HepG2 (cell line): ENCODE measurements around the gene PCBP2. TPM values are rescaled to one million over a fixed set of nuclear protein-coding genes. Genes with fewer than 3 reads are reported as not detected.

ENCODE experiments used
- CBX2 ChIP-seq, 2 experiments: fragments of 200-600 bp in 1 of 2; sonication (generic); formaldehyde crosslinking in 1 of 2; IDR thresholded peaks; 2 replicates each; pipeline versions ENCODE4 v1.7.0 to v1.8.1; 2018 to 2022; ENCODE audit warnings: low read depth in 2 of 2, low read length in 1 of 2, mild to moderate bottlenecking in 1 of 2, missing genetic modification reagents in 1 of 2
- FOXK1 ChIP-seq: sonication (generic); formaldehyde crosslinking; IDR thresholded peaks from 2 replicates; pipeline ENCODE4 v1.4.0; 2020; ENCODE audit warnings: low read depth, missing genetic modification reagents, borderline replicate concordance
- KLF6 ChIP-seq: IDR thresholded peaks from 2 replicates; pipeline ENCODE4 v1.8.0; 2016; ENCODE audit warnings: missing biosample characterization, missing genetic modification reagents
- TGIF2 ChIP-seq: IDR thresholded peaks from 2 replicates; pipeline ENCODE4 v1.6.1; 2016; ENCODE audit warnings: control low read depth, missing compliant biosample characterization
- ZBTB25 ChIP-seq: IDR thresholded peaks from 2 replicates; pipeline ENCODE4 v1.6.1; 2018; ENCODE audit warnings: missing genetic modification reagents
- ZBTB7A ChIP-seq: sonication (generic); formaldehyde crosslinking; IDR thresholded peaks from 2 replicates; pipeline ENCODE4 v1.8.0; 2022; ENCODE audit warnings: mild to moderate bottlenecking, missing genetic modification reagents
- ZNF34 ChIP-seq: sonication (generic); formaldehyde crosslinking; IDR thresholded peaks from 2 replicates; pipeline ENCODE4 v1.4.0; 2020; ENCODE audit warnings: mild to moderate bottlenecking, missing genetic modification reagents, borderline replicate concordance
- ZNF430 ChIP-seq: sonication (generic); formaldehyde crosslinking; IDR thresholded peaks from 2 replicates; pipeline ENCODE4 v1.9.0; 2021; ENCODE audit warnings: mild to moderate bottlenecking, missing genetic modification reagents
- ZNF766 ChIP-seq: sonication (generic); formaldehyde crosslinking; IDR thresholded peaks from 2 replicates; pipeline ENCODE4 v1.5.0; 2020; ENCODE audit warnings: missing genetic modification reagents, borderline replicate concordance
- ZNF878 ChIP-seq: sonication (generic); formaldehyde crosslinking; IDR thresholded peaks from 2 replicates; pipeline ENCODE4 v1.8.1; 2023; ENCODE audit warnings: mild to moderate bottlenecking, missing genetic modification reagents, moderate library complexity
- polyA plus RNA-seq, 8 experiments: library from polyadenylated mRNA; depleted of rRNA in 3 of 8; stranded (reverse) in 7 of 8; unstranded in 1 of 8; fragments of >200 nt; fragmentation: Illumina TruSeq in 4 of 8; extraction: Trizol in 4 of 8; gene quantifications; 2 replicates each; pipeline versions ENCODE4 v1.2.1 to v1.2.3, GENCODE V29; 2011 to 2016; ENCODE audit warnings: low read depth in 4 of 8, missing spikeins in 1 of 8, mixed read lengths in 1 of 8; ENCODE audit not compliant: insufficient read depth in 1 of 8
- total RNA-seq, 5 experiments: library from RNA; depleted of rRNA; stranded (reverse); fragments of >200 nt; fragmentation: Illumina TruSeq; extraction: Trizol; gene quantifications; 2 replicates each; pipeline ENCODE4 v1.2.3, GENCODE V29; 2016; ENCODE audit warnings: low read depth in 1 of 5
- TF ChIP-seq, protein P1 (sequence below): sonication (generic); formaldehyde crosslinking; IDR thresholded peaks from 2 replicates; pipeline ENCODE4 v1.8.0; 2022; ENCODE audit warnings: low read depth, missing genetic modification reagents
- TF ChIP-seq, protein P2 (sequence below), 2 experiments: sonication (generic) in 1 of 2; formaldehyde crosslinking in 1 of 2; IDR thresholded peaks; 2 replicates each; pipeline versions ENCODE4 v1.4.0 to v1.6.1; 2018 to 2020; ENCODE audit warnings: missing genetic modification reagents in 2 of 2, borderline replicate concordance in 1 of 2, low read depth in 1 of 2, mild to moderate bottlenecking in 1 of 2, missing biosample characterization in 1 of 2
- TF ChIP-seq, protein P3 (sequence below): sonication (generic); formaldehyde crosslinking; IDR thresholded peaks from 2 replicates; pipeline ENCODE4 v1.9.0; 2021; ENCODE audit warnings: mild to moderate bottlenecking, missing genetic modification reagents

The PCBP2 gene
- total and polyA plus RNA-seq, 2 of the 13 experiments (the other 11 are each of a cell fraction or from before 2014, with no cell fraction given): 154 to 345 TPM

- TF ChIP-seq, protein P1, sequence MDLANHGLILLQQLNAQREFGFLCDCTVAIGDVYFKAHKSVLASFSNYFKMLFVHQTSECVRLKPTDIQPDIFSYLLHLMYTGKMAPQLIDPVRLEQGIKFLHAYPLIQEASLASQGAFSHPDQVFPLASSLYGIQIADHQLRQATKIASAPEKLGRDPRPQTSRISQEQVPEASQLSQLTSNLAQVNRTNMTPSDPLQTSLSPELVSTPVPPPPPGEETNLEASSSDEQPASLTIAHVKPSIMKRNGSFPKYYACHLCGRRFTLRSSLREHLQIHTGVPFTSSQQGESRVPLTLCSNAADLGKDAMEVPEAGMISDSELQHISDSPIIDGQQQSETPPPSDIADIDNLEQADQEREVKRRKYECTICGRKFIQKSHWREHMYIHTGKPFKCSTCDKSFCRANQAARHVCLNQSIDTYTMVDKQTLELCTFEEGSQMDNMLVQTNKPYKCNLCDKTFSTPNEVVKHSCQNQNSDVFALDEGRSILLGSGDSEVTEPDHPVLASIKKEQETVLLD (CRISPR knock-in tag): peak; percentile 85
- TF ChIP-seq ZNF766 (CRISPR knock-in tag) (no peak), TGIF2 (CRISPR knock-in tag) (peak; percentile 10; the same call in 1 of the 2 replicates), CBX2 (IDR thresholded peaks at IDR 0.05; ENCODE audit: low read depth, low read length) (no peak), CBX2 (CRISPR knock-in tag; IDR thresholded peaks at IDR 0.05; ENCODE audit: low read depth) (no peak), FOXK1 (CRISPR knock-in tag) (peak; percentile 45; the same call in 1 of the 2 replicates), ZBTB7A (no peak; the same call in 1 of the 2 replicates), ZNF34 (CRISPR knock-in tag) (no peak), ZNF430 (CRISPR knock-in tag) (no peak), KLF6 (CRISPR knock-in tag) (peak; percentile 88), ZBTB25 (CRISPR knock-in tag) (no peak; the same call in 1 of the 2 replicates), ZNF878 (CRISPR knock-in tag) (0 out of 2 replicates have a peak, but pooled peaks have one; percentile 38)
- TF ChIP-seq, protein P2, sequence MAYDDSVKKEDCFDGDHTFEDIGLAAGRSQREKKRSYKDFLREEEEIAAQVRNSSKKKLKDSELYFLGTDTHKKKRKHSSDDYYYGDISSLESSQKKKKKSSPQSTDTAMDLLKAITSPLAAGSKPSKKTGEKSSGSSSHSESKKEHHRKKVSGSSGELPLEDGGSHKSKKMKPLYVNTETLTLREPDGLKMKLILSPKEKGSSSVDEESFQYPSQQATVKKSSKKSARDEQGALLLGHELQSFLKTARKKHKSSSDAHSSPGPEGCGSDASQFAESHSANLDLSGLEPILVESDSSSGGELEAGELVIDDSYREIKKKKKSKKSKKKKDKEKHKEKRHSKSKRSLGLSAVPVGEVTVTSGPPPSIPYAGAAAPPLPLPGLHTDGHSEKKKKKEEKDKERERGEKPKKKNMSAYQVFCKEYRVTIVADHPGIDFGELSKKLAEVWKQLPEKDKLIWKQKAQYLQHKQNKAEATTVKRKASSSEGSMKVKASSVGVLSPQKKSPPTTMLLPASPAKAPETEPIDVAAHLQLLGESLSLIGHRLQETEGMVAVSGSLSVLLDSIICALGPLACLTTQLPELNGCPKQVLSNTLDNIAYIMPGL (CRISPR knock-in tag; IDR thresholded peaks at IDR 0.05; ENCODE audit: borderline replicate concordance in 1 of 2, low read depth in 1 of 2): no peak; a peak in 2 of 4 replicates
- TF ChIP-seq, protein P3, sequence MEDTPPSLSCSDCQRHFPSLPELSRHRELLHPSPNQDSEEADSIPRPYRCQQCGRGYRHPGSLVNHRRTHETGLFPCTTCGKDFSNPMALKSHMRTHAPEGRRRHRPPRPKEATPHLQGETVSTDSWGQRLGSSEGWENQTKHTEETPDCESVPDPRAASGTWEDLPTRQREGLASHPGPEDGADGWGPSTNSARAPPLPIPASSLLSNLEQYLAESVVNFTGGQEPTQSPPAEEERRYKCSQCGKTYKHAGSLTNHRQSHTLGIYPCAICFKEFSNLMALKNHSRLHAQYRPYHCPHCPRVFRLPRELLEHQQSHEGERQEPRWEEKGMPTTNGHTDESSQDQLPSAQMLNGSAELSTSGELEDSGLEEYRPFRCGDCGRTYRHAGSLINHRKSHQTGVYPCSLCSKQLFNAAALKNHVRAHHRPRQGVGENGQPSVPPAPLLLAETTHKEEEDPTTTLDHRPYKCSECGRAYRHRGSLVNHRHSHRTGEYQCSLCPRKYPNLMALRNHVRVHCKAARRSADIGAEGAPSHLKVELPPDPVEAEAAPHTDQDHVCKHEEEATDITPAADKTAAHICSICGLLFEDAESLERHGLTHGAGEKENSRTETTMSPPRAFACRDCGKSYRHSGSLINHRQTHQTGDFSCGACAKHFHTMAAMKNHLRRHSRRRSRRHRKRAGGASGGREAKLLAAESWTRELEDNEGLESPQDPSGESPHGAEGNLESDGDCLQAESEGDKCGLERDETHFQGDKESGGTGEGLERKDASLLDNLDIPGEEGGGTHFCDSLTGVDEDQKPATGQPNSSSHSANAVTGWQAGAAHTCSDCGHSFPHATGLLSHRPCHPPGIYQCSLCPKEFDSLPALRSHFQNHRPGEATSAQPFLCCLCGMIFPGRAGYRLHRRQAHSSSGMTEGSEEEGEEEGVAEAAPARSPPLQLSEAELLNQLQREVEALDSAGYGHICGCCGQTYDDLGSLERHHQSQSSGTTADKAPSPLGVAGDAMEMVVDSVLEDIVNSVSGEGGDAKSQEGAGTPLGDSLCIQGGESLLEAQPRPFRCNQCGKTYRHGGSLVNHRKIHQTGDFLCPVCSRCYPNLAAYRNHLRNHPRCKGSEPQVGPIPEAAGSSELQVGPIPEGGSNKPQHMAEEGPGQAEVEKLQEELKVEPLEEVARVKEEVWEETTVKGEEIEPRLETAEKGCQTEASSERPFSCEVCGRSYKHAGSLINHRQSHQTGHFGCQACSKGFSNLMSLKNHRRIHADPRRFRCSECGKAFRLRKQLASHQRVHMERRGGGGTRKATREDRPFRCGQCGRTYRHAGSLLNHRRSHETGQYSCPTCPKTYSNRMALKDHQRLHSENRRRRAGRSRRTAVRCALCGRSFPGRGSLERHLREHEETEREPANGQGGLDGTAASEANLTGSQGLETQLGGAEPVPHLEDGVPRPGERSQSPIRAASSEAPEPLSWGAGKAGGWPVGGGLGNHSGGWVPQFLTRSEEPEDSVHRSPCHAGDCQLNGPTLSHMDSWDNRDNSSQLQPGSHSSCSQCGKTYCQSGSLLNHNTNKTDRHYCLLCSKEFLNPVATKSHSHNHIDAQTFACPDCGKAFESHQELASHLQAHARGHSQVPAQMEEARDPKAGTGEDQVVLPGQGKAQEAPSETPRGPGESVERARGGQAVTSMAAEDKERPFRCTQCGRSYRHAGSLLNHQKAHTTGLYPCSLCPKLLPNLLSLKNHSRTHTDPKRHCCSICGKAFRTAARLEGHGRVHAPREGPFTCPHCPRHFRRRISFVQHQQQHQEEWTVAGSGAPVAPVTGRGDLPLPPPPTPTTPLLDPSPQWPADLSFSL (CRISPR knock-in tag): no peak
These were observed 49.1 kb downstream of the PCBP2 start, which contains the start of gene TARBP2 (continued) for GRCh38 chr12:53500776-53501614.
